Limb (tissue), 2 donors: ENCODE results near the gene TRABD.

ENCODE experiments used
- DNase-seq, 2 donors: peaks; one replicate each; pipeline ENCODE4 v3.0.0-alpha.2; 2016; ENCODE audit errors: extremely low spot score in 2 of 2

The TRABD gene

DNA sequence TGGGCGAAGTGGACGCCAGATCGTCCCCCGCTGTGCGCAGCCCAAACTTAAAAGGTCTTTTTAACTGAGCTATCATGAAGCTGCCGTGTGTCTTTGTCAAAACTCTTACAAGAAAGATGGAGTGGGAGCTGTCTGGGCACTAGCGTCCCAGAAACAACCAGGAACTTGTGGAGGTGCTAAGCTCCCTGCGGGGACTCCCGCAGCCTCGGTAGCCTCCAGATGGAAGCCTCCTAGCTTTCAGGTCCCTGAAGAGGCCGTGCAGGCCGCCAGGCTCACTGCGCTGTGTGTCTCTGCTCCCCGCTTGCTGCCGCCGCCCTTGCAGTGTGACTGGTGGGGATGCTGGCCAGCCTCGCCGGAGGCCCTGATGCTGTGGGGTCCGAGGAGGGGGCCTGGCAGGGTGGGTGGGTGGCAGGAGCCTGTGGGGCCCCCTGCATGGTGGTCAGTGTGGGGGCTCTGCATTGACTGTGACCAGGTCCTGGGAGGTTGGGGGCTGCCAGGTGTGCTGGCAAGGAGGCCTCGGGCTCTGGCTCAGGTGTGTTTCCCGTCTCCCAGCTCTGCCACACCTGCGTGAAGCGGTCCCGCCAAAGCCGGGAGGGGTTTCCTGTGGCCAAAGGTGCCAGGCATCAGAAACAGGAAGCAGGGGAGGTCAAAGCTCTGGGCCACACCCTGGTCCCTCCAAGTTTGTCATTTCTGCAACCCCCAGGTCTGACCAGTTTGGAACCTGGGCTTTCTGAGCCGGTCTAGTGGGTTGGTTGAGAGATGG lies 1.2 kb downstream of the TRABD start:
- DNase-seq, result no peak

DNA sequence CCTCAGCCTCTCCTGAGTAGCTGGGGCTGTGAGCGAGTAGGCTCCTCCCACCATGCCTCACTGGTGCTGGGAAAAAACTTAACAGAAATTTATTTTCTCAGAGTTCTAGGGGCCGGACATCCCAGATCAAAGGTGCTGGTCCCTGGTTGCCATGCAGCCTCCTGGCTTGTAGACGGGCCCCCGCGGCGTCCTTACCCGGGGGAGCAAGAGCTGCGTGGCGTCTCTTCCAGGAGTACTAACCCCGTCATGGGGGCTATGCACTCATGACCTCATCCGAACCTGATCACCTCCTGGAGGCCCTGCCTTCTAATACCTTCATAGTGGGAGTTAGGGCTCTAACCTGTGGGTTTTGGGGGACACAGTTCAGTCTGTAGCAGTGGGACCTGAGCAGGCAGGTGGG lies 2.6 kb downstream of the TRABD start:
- no peak for DNase-seq

DNA sequence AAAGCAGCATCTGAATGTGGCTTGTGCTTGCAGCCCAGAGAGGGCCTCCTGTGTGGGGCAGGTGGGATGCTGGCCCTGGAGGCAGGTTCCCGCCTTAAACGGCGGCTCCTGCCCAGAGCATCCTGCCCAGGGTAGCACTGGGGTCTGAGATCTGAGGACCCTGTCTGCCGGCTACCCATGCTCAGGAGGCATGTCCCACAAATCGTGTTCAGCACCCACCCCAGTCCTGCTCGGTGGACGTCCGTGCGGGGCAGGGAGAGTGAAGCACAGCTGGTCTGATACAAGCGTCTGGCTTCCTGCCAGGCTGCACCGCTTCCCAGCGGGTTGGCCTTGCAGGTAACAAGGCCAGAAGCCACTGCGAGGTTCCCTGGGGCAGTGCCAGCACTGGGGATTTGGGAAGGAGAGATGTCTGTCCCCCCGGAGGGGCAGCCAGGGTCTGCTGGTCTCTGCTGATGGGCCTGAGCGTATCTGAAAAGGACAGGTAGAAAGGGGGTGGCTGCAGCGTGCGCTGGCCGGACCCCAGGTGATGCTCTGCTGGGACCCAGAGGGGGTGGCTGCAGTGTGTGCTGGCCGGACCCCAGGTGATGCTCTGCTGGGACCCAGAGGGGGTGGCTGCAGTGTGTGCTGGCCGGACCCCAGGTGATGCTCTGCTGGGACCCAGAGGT lies 3.6 kb downstream of the TRABD start:
- DNase-seq, result no peak

DNA sequence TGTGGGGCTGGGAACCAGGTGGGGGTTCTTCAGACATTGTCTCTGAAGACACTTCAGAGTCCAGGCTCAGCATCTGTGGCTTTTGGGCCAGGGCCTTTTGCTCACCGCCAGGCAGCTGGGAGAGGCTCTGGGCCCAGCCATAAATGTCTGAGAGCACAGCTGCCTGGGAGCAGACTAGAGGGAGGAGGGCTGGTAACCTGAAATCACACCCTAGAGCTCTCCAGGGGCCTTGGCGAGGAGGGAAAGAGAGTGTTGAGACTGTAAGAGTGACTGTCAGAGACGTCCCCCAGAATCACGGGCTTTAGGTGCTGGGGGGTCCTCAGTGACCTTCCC lies 4.1 kb downstream of the TRABD start:
- peak in 1 of 2 donors; percentile 35 for DNase-seq

DNA sequence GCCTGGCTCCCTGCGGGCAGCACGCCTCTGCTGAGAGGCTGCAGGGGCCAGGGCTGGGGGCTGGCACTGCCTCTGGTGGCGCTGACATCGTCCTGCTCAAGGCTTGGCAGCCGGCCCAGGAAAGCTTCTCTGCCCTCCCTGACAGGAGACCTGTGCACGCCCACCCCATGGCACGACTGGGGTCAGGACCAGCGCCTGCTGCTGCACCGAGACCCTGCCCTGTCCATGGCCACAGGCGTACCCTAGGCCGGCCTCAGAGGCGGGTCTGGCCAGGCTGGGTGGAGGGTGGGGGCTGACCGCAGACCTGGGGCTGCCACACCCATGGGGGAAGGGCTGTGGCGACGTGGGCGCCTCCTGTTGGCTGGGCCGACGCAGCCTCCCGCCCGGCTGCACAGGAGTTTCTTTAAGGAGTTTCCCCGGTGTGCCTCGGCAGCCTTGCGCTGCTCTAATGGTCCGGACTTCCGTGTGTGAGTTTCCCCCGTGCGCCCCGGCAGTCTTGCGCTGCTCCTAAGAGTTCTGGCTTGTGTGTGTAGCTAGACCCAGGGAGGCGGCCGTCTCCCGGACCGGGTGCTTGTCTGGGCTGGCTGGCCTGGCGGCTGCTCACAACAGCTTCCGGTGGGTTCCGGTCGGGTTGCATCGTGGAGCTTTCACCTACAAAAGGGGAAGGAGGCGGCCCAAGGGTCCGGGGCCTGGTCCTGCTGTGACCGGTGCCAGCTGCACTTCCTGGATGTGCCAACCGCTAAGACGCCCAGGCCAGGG lies 4.6 kb downstream of the TRABD start:
- DNase-seq, result peak; percentile 75 to 80

DNA sequence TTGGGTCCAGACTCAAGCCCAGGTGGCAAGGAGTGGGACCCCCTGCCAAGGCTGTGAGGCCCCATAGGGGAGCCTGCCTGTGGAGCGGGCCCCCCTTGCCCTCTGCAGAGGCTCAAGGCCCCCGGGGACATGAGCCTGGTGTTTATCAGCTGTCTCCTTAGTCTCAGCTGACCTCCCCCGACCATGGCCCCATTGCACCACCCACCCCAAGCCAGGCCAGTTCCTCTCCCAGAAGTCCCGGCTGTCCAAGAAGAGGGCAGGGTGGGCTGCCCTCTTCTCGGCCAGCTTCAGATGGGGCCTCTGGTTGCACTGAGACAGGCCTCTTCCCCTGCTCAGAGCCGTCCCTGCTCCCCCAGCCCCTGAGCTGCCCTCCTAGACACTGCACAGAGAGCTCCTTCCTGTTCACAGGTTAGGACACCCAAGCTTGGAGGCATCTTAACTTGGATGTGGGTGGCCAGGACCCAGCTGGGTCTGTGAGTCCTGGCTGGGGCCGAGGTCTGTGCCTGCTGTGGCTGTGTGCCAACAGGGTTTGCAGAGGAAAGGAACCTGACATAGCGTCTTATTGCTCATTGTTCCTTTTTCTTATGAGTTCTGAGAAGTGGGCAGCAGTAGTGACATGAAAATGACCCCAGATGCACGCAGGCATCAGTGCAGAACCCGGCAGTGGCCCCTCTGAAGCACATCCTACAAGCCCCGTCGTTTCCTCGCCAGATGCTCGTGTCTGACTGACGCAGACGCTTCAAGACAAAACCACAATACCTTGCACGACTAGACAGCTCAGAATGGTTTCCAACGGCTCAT lies 5.4 kb downstream of the TRABD start:
- DNase-seq, result no peak

DNA sequence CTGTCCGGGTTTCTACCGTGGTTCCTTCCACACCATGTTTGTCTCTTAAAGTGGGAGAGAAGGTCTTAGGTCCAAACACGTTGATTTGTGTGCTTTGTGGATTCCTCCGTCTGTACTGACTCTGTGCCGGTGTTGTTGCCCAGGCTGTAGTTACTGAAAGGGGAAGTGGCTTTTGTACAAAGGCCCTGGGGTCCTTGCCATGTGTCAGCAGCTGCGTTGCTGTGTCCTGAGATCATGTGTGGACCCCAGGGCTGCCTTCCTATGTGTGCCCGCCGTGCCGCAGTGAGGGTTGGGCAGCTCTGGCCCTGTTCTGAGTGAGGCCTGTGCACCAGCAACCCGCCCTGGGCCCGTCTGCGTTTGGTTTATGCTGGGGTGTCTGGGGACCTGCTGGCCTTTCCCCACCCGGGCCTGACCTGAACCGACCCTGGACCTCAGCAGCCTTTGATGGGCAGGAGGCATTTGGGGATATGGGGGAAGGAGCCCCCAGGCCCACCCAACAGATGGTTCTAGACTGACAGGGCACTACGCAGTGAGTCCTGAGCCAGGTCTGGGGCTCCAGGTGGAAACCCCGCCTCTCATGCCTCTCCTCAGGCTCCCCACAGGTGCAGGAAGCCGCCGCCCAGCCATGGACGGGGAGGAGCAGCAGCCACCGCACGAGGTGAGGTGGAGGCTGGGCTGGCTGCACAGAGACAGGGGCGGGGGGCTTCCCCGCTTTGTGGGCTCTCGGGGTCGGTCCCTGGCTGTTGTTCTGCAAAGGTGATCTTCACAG lies 6.9 kb downstream of the TRABD start:
- DNase-seq, result no peak

DNA sequence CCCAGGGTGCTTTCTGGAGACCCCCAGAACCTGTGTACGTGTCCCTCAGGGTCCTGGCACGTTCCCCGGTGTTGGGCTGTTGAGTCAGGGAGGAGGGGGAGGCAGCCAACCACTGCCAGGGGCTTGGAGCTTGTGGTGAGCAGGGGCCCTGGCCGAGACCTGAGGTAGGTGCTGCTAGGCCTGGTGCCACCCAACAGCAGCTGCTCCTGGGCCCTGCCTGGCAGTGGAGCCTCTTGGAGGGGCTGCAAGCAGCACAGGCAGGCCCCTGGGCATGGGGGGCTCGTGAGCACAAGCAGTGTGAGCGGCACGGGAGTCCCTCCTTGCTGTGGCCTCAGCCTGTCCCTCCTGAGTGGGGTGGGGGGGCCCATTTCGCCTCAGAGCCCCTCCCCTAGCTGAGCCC lies 7.9 kb downstream of the TRABD start:
- DNase-seq, result no peak

DNA sequence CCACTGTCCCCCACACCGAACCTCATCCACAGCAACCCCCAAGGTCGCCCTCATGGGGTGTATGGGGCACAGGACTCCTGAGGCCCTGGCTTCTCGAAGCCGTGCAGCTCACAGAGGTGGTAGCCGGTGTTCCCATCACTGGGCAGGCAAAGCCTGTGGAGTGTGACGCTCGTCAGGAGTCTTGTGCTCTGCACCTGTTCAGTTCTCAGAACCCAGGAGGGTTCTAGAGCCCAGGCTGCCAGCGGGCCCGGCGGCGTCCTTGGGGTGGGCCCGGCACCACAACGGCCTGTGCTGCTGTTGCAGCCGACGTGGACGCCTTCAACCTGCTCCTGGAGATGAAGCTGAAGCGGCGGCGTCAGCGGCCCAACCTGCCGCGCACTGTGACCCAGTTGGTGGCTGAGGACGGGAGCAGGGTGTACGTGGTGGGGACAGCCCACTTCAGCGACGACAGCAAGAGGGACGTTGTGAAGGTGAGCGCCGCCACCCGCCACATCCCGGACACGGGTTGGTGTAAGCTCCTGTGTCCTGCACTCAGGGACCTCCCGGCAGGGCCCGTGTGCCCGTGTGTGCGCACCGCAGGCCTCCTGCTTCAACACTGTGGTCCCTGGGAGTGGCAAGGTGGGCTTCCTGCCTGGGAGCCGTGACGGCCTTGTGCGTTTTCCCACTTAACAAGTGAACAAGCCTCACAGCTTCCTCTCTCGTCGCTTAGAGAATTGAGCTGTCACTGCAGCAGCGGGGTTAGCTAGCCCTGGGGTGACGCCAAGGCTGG lies 8.5 kb downstream of the TRABD start:
- no peak for DNase-seq

DNA sequence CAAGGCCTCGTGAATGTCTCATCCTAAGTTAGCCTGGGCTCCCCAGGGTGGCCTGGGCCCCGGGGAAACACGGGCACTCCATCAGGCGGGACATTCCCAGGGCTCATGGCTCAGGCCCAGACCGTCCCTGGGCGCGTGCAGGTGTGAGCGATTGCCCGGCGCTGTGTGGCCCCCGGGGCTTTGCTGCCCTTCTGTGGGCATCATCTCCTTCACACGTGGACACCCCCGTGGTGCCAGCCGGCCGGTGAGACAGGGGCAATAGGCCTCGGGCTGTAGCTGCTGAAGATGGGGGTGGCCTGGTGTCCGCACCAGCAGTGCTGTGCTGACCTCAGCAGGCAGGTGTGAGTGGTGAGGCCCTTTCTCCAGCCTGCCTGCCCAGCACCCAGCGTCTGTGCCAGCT lies 10.5 kb downstream of the TRABD start:
- no peak for DNase-seq

DNA sequence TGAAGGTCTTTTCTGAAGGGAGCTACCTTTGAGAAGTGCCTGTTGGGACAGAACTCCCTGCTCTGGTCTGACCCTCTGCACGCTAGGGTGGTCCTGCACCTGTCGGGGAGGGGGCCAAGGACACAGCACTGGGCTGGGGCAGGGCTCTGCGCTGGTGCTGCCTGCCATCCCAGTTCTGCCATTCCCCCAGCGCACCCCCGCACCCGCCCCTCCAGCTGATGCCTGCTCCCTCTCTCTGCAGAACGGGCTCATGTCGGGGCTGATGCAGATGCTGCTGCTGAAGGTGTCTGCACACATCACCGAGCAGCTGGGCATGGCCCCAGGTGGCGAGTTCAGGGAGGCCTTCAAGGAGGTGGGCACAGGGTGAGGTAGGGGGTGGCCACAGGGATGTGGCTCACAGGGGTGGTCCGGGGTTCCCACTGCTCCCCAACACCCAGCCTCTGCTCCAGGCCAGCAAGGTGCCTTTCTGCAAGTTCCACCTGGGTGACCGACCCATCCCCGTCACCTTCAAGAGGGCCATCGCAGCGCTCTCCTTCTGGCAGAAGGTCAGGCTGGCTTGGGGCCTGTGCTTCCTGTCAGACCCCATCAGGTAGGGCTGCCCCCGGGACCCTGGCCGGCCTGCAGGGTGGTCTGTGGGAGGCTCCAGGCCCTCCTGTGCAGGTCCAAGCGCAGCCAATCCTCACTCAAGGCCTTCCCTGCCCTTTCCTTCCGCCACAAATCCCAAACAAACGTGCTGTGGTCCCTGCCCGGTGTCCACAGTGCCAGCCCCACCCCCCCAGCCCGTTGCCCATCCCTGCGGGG lies 11.5 kb downstream of the TRABD start:
- no peak for DNase-seq

DNA sequence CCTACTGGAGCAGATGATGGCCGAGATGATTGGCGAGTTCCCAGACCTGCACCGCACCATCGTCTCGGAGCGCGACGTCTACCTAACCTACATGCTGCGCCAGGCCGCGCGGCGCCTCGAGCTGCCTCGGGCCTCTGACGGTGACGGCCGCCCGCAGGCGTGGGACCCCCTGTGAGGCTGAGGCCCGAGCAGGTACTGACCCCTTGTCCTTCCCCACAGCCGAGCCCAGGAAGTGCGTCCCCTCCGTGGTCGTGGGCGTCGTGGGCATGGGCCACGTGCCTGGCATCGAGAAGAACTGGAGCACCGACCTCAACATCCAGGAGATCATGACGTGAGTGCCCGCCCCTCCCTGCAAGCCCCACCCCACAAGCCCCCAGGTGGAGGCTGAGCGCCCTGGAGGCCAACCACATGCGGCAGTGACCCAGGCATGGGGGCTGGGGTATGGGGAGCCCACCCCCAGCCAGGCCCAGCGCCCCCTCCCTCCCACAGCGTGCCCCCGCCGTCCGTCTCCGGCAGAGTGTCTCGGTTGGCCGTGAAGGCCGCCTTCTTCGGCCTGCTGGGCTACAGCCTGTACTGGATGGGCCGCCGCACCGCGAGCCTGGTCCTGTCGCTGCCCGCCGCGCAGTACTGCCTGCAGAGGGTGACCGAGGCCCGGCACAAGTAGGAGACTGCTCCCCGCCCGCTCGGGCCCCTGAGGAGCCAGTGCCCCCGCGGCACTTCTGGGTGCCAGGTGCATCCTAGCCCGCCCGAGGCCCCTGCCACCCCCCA lies 12.3 kb downstream of the TRABD start:
- no peak for DNase-seq

DNA sequence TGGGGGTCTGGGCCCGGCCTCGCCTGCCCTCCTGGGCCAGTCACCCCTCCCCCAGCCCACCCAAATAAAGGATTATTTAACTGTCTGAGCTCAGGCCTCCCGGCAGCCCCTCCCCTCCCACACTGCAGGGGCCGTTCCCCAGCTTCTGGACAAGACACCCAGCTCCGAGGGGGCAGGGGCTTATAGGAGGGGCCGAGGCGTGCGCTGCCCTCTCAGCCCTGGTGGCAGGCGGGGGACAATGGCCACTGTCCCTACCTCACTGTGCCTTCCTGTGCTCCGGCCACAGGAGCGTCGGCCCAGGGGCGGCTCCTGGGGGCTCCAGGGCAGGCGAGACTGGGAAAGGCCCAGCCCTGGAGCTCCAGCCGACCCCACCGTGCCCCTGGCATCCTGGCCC lies 12.9 kb downstream of the TRABD start:
- DNase-seq, result no peak

DNA sequence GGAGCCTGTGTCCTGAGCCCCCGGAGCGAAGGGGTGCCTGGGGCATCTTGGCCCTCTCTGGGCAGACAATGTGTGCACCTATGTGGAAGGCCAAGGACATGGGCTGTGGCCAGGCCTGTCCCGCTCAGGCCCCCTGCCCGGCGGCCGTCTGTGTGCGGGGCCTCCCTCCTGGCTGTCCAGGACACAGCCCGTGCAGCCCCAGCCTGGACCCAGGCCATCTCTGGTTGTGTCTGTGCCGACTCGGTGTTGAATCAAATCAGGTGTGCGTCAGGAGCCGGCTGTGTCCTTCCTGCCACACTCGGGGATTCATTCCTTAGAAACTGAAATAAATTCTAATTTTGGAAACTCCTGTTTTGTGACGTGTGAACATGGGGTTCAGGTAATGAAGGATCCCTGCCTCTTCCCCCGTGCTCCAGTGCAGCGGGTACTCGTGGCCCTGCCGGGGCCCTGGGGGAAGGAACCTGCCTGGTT lies 13.6 kb downstream of the TRABD start:
- no peak for DNase-seq

DNA sequence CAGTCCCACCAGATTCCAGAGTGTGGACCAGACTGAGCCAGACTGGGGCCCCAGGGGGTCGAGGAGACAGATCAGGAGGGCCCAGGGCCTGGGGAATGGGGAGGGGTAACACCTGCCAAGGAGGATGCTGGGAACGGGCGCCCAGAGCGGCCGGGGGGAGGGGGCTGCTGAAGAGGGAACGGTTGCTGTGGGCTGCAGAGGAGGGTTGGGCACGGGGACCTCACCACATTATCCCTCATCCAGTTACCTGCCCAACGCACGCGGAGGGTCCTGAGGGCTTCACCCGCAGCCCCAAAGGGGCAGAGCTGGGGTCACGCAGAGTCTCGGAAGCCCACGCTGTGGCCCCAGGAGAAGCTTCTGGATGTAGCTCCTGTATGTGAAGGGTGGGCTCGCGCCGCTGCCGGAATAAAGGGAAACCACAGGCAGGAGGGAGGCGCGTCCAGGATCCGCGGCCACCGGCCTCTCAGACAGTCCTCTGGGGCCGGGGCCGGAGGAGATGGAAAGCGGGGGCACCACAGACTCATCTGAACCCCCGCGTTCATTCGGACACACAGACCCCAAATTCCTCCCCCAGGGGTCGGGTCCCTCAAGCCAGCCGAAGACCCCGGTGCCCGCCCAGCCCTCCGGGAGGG lies 14.2 kb downstream of the TRABD start:
- no peak for DNase-seq

DNA sequence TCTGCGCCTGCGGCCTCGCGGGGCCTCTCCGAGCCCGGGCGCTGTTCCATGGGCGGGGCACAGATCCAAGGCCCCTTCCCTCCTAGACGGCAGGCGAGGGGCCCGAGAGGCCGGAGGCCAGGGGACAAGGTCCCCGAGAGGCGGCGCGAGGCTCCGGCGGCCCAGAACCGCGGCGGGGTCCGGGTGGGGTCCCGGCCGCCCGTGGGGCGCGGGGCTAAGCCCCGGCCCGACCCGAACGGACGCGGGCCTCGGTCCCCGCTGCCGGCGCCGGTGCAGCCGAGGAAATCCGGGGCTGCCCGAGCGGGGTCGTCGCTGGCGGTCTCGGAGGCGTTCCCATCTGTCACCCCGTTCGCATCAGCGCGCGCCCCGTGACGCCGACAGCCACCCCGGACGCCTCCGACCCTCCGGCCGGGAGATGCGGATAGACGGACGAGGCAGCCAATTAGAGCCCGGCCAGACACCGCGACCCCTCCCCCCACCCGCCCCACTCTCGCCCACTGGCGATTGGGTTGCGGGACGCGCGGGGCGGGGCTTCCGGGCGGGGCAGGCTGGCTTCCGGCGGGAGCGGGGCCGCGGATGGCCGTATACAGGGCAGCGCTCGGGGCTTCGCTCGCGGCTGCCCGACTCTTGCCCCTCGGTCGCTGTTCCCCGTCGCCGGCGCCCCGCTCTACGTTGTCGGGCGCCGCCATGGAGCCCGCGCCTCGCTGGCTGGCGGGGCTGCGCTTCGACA lies 14.9 kb downstream of the TRABD start, which contains the start of gene SELENOO:
SELENOO (plus strand) TSS at position 551 of the 730 bp plus-strand sequence; CDS start at position 577, 26 bp downstream.
- DNase-seq, result peak; percentile 81 to 97
